ENCODE results near the gene IZUMO3. TPM values are rescaled to one million over a fixed set of nuclear protein-coding genes. Genes with fewer than 3 reads are reported as not detected.

Gene IZUMO3
- total RNA-seq, 2 experiments from 2014 or later, result not detected

GRCh38 chr9:24502206-24502937 is 43.3 kb downstream of the IZUMO3 start:
- peaks cover 5% of the 10 kb centered on the region for H3K9me3 Mint-ChIP-seq
- no peak overlapping the region for H3K27ac Mint-ChIP-seq
- H3K4me3 Mint-ChIP-seq, result no peak overlapping the region
- no peak for DNase-seq
- H3K36me3 Mint-ChIP-seq, result no peaks in the 10 kb centered on the region
- H3K27me3 Mint-ChIP-seq, result no peaks in the 10 kb centered on the region
- no peaks in the 10 kb centered on the region for H3K4me1 Mint-ChIP-seq

- Mint-ChIP-seq H3K4me1 (no peaks in the 10 kb centered on the region), H3K27me3 (no peaks in the 10 kb centered on the region), H3K9me3 (peaks cover 5% of the 10 kb centered on the region), H3K36me3 (no peaks in the 10 kb centered on the region), H3K27ac (no peak overlapping the region), H3K4me3 (no peak overlapping the region)
- no peak for DNase-seq
These were observed 44.9 kb downstream of the IZUMO3 start for GRCh38 chr9:24500761-24501160.

- no peaks in the 10 kb centered on the region for H3K27me3 Mint-ChIP-seq
- peaks cover 12% of the 10 kb centered on the region for H3K9me3 Mint-ChIP-seq
- DNase-seq, result no peak
- no peaks in the 10 kb centered on the region for H3K36me3 Mint-ChIP-seq
- H3K4me3 Mint-ChIP-seq, result no peak overlapping the region
- no peaks in the 10 kb centered on the region for H3K4me1 Mint-ChIP-seq
- H3K27ac Mint-ChIP-seq, result no peak overlapping the region
These were observed 47.1 kb downstream of the IZUMO3 start for GRCh38 chr9:24498632-24499031.

- Mint-ChIP-seq H3K4me1 (no peaks in the 10 kb centered on the region), H3K9me3 (peaks cover 15% of the 10 kb centered on the region), H3K27me3 (no peaks in the 10 kb centered on the region), H3K36me3 (no peaks in the 10 kb centered on the region), H3K4me3 (no peak overlapping the region), H3K27ac (no peak overlapping the region)
- DNase-seq, result no peak
These were observed 48.0 kb downstream of the IZUMO3 start for GRCh38 chr9:24497671-24498070.

Measured in activated naive CD8-positive, alpha-beta T cell treated with anti-CD3 and anti-CD28 coated beads for 36 hours (primary cell).